Dermis blood vessel endothelial cell (primary cell): Measurements from ENCODE around the gene CD99L2. TPM values are rescaled to one million over a fixed set of nuclear protein-coding genes. Genes with fewer than 3 reads are reported as not detected.

ENCODE experiments used
- DNase-seq: peaks from one replicate; pipeline ENCODE4 v3.0.0; 2010
- total RNA-seq: library from RNA; depleted of rRNA; stranded (reverse); fragments of >200 nt; gene quantifications from 2 replicates; pipeline ENCODE4 v1.2.3, GENCODE V29; 2014

Gene CD99L2
- total RNA-seq, 1 donor from 2014 or later = 31.1 TPM

GRCh38 chrX:150777328-150777992, 121.0 kb downstream of the CD99L2 start:
- no peak for DNase-seq

GRCh38 chrX:150775569-150776350, 122.7 kb downstream of the CD99L2 start:
- no peak for DNase-seq

DNA sequence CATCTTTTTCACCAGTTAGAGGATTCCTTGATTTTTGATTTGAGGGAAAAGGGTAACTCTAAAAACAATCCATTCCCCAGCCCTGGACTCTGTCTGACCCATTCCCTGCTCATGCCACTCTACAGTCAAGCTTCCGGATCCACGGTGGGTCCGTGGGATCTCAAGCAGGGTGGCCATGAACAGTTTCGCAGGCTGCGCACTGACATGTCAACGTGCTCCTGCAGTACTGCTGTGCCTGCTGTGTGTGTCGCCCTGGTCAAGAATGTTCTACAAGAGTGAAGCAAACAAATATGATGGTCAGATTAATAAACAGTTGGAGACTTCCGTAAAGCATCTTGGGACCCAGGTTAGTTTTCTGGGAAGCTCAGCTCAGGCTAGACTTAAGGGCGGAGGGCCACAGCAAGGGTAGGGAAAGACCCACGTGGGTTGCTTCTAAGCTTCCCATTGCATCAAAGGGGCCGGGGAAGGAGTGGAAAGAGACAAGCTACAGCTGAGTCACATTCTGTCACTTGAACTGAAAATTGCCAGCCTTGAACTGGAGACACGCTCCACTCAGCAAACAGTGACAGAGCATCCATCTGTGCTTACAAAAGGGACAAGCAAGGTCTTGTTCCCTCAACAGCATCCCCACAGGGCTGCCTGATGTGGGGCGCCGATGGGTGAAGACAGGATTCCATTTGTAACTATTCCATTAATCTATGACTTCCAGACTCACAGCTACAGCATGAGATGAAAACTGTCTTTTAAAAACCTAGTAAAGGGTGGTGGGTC, 123.5 kb downstream of the CD99L2 start:
- DNase-seq = no peak

DNA sequence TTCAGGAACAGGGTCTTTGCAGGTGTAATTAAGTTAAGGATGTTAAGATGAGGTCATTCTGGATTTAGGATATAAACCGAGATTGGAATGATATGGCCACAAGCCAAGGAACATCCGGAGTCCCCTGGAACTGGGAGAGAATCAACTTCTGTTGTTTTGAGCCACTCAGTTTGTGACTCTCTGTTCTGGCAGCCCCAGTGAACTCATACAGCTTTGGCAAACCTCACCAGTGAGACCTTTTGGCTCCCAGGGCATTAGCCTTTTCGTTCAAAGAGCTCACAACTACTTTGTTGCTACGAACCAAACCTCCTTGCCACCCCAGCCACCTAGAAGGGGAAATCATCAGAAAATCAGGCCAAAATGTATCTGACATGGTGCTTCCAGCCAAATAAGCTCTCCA, 124.8 kb downstream of the CD99L2 start:
- peak; percentile 25 for DNase-seq

GRCh38 chrX:150773117-150773516, 125.4 kb downstream of the CD99L2 start:
- DNase-seq = no peak

- DNase-seq = peak; percentile 78
These were observed 126.1 kb downstream of the CD99L2 start for GRCh38 chrX:150772150-150772970.

GRCh38 chrX:150771116-150771515, 127.4 kb downstream of the CD99L2 start:
- no peak for DNase-seq

DNA sequence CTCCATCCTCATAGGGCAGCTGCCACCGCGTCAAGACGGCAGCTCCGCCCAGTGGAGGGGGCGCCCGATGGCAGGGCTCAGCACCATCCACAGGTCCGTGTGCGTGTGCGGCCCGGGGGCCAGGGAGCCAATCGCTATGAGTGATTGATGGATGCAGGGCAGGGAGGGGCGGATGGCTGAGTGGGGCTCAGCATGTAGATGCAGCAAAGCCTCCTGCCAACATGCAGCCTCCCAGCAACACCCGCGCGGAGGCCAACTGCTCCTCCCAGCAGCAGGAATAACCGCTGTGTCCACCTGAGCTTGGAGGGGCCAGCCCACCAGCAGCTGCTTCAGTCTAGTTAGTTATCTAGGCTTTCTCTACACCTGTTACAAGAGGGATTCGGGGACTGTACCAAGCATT, 127.8 kb downstream of the CD99L2 start:
- no peak for DNase-seq

DNA sequence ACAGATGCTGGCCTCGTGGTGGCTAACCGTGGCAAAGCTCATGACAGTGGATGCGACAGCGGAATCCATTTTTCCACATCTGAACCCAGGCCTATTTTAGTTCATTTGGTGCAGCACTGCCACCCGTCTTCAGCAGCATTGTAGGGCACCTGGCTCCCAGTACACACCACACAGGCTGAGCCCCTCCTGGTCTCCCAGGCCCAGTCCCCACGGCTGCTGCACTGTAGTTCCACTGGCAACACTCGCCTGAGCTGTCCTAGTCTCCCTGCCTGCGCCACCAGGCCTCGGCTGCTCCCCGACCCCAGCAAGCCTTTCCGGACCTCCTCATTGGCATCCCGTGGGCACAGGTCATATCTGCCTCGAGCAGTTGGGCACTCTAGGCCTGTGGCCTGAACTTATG, 129.1 kb downstream of the CD99L2 start:
- DNase-seq = no peak

GRCh38 chrX:150768580-150769190, 129.8 kb downstream of the CD99L2 start:
- no peak for DNase-seq

DNA sequence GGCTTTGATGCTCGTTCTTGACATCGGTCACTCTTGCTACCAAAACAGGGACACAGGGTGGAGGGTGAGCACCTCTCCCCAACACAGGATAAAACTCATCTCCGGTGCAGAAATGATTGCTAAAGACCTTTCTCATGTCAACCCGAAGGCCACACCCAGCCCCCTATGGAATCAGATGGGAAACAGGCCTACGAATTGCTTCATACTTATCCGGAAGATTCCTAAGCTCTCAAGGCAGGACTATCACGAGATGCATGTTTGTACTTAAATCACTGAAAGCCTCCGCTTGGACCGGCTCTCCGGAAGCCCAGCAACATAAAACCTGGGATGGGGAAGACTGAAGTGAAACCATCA, 130.4 kb downstream of the CD99L2 start:
- DNase-seq = no peak

GRCh38 chrX:150767475-150768131, 130.9 kb downstream of the CD99L2 start:
- peak; percentile 3 for DNase-seq

DNA sequence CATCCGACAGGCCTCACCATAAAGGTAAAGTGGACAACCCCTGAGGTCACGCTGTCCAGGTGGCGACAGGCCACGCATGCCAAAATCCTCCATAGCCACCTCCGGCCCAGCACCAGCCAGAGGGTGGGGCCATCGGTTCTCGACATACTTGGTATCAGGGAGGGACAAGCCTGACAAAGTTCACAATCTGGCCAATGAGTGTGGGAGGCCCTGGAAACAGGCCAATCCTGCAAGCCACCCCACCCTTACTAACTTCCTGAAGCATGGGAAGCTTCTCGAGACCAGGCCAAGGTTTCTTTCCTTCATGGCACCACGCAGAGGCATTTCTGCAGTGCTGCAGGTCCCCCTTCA, 131.4 kb downstream of the CD99L2 start:
- peak; percentile 12 for DNase-seq

DNA sequence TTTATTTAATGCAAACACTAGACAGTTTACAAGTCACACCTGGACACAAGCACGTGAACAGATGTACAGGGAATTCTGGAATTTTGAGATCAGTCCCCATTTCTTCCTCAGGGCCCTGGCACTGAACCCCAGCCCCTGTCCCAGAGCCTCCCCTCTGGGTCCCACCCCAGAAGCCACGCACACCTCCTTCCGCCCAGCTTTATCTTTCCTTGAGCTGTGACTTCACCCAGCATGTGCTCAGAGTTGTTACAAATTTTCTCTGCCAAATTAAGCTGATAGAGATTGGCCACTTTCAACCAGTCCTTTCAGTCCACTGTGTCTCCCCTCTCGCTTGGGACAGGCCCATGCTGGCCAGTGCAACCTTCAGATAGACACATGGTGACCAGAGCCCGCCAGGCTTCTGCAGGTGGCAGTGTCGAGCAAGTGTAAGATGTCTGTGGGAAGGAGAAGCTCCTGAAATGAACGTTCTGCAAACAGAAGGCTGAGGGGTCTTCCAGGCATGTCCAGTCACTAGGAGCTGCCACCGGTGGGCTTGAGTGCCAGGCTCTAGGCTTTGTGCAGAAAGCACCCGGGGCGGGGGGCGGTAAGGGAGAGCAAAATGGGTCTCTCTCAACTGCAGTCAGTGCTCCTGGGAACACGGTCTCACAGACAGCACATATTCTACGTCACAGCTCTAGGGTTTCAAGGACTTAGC, 132.0 kb downstream of the CD99L2 start:
- DNase-seq = peak; percentile 3

DNA sequence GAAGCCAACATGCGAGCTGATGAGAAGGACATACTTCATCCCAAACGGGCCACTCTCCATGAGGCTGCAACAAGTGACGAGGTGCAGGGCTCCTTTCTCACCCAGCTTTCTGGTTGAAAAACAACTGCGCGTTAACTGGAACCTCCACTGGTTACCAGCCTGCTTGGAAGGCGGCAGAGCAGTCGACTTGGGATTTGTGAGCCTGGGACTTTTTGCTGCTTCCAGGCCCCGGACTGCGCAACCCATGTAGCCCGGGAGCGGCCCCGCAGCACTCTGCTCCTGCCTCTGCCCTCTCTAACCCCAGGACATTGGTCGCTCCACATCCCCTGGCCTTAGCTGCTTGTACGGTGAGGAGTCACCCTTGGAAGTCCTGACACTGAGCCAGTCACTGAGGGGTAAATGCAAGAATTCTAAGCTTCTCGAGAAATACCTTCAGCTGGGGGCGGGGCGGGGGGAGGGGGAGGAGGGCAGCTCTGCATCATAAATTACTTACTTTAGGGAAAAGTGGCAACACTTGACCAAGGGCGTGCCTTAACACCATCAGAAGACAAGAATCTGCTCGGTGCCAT, 132.6 kb downstream of the CD99L2 start:
- DNase-seq = no peak

DNA sequence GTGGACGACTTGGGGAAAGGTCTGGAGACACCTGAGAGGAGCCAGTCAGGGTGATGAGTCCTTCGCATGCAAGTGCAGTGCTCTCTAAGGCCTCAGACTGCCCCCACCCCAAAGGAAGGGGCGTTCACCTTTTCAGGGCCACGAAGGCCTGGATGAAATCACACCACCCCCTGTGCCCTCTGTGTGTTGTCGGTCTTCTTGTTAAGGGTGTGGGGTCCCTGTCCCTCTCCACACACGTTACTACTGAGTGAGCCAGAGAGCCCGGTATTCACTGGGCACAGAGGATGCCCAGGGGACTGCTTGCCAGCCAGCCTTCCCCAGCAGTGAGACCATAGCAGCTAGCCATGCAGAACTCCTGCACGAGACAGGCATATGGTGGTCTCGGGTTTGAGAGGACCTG, 133.2 kb downstream of the CD99L2 start:
- DNase-seq = no peak

DNA sequence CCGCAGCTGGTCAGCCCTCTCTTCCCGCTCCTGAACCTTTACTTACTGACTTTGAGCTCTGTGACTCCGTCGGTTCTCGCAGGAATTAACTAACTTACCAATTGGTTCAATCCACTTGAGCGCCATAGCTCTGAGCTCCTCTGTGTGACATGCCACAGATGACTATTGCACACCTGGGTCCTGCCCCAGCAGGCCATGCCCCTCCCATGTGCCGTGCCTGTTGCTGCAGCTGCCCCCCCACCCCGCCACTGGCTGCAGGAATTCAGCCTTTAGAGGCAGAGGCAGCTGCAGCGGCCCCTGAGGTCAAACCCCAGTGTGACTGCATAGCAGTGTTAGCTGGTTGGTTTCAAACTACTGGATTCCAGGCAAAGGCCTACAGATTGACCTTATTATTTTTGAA, 134.7 kb downstream of the CD99L2 start:
- DNase-seq = no peak

DNA sequence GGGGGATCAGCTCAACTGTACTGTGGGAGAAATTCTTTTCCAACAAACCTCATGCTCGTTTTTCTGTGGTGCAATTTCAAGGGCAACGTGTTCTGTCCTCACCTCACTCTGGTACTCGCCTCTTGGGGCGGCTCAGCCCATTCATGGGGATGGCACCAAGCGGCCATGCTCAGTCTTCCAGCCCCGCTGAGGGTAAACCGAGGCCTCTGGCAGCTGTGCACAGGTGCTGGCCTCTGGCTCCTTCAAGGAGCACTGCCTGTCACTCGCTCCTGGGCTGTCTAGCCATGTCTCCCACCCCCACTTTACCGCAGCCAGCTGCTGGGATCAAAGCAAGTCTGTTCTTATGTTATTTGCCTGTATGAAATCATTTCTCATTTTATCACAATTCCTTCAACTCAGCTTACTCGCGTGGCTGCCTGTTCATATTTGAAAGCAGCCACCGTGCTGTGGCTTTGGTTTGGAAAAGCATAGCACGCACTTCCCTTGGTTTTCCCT, 135.1 kb downstream of the CD99L2 start:
- no peak for DNase-seq

DNA sequence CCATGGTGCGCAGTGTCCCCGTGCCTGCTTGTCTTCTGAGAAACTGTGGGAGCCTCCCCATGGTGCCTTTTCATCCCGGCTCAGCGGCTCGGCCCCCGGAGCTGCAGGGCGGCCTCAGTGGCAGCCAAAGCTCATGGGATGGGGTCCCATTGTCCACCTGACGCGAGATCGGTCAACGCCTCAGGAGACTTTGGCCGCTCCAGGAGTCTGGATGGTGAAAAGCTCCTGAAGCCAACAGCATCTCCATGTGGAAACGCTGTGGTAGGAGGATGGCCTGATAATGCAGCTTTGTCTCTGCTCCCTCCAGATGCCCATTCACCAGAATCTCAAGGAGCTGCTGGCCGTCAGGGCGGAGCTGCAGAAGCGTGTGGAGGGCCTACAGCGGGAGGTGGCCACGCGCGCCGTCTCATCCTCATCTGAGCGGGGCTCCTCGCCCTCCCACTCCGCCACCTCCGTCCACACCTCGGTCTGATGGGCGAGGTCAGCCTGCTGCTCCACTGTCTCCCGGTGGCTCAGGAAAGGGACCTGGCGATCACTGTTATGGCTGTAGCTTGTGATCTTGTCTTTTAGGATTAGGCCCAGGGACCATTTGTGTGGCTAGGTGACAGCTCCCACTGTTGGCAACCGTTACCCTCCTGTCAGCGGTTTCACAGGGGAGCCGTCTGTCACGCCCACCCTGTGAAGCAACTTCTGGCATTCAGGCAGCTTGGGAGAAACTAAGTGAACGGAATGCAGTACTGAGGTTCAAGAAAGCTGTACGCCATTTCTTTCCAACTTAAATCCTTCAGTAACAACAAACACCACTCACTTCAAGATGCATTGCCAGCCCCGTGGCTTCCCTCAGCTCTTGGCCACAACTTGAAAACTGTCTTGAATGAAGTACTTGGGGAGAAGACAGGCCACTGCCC, 136.0 kb downstream of the CD99L2 start:
- DNase-seq = no peak

GRCh38 chrX:150761819-150762216, 136.7 kb downstream of the CD99L2 start:
- no peak for DNase-seq
